ENCODE data around the gene GRHL3.
"Not testable (repeated sequence)": the region's sequence is repeated elsewhere in the genome, so short reads cannot be mapped to it uniquely, and the experiment has no call there.

GRHL3 gene

DNA sequence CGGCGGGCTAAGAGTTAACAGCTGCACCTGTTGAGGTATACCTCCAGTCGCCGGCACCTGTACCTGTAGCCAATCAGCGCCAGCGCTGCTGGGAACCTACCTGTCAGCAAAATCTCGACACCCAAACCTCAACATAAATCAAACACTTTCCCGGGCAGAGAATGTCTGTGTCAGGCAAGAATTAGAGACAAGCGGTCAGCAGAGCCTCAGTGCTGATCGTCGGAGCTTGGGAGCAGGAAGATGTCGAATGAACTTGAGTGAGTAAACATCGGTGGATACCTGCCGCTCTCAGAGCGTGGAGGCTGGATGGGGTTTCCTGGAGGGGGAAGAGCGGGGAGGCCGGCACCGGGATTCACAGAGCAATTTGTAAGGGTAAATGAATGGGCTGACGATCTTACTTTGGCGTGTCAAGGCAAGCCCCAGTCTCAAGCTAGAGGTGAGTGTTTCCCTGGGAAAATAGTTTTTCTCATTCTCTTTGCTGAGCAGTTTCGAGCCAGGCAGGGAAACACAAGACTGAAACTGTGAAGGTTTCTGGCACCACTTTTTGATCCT, at the start of gene GRHL3:
GRHL3 (plus strand) TSS at position 46 of the 552 bp plus-strand sequence; CDS start at position 241, 195 bp downstream.
- DNase-seq (ENCODE audit: low spot score in 2 of 2) (no peak), ATAC-seq (no peak)
- H3K27ac Mint-ChIP-seq, result no peak within 1 kb of the TSS
- H3K4me1 Mint-ChIP-seq, result peaks cover 42% of the 10 kb centered on the region
- H3K4me3 Mint-ChIP-seq, result peak within 1 kb of the TSS; percentile 46
- H3K36me3 Mint-ChIP-seq, result peaks cover 5% of the 10 kb centered on the region
- H3K9me3 Mint-ChIP-seq, result no peaks in the 10 kb centered on the region

- not testable (repeated sequence) for H3K9me3 Mint-ChIP-seq; H3K36me3 Mint-ChIP-seq; DNase-seq (ENCODE audit: low spot score in 2 of 2); H3K27ac Mint-ChIP-seq; H3K4me3 Mint-ChIP-seq; ATAC-seq
- peaks cover 16% of the 10 kb centered on the region for H3K4me1 Mint-ChIP-seq
Measured at GRCh38 chr1:24274203-24275103, 44.7 kb upstream of the GRHL3 start.

DNA sequence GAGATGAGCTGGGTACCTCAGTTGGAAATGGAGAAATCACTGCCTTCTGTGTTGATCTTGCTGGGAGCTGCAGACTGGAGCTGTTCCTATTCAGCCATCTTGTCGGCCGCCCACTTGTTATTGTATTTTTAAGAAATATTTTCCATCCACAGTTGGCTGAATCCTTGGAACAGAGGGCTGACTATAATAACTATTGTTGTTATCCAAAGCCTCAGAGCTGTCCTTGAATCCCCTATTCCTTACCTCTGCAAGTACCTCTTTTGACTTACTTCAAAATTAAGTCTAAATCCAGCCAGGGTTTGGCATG, 44.1 kb upstream of the GRHL3 start:
- Mint-ChIP-seq H3K4me1 (peaks cover 16% of the 10 kb centered on the region), H3K36me3 (no peaks in the 10 kb centered on the region), H3K4me3 (no peak overlapping the region), H3K27ac (no peak overlapping the region), H3K9me3 (no peaks in the 10 kb centered on the region)
- no peak for ATAC-seq
- no peak for DNase-seq (ENCODE audit: low spot score in 2 of 2)

DNA sequence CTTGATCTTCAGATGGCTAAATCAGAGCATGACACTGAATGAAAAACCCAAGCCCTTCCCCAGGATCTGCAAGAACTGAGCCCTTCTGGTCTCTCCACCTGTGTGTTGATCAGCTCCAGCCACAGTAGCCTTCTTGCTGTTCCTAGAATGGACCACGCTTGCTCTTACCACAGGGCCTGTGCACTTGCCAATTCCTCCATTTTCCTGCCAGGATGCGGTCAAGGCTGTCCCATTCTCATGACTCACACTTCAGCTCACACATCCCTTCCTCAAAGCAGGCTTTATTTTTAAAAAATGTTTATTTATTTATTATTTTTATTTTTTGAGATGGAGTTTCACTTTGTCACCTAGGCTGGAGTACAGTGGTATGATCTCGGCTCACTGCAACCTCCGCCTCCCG, 43.6 kb upstream of the GRHL3 start:
- Mint-ChIP-seq H3K36me3 (no peaks in the 10 kb centered on the region), H3K4me1 (peaks cover 16% of the 10 kb centered on the region), H3K27ac (no peak overlapping the region), H3K9me3 (no peaks in the 10 kb centered on the region), H3K4me3 (no peak overlapping the region)
- ATAC-seq (no peak), DNase-seq (ENCODE audit: low spot score in 2 of 2) (no peak)

- no peak for ATAC-seq
- Mint-ChIP-seq H3K4me1 (peaks cover 16% of the 10 kb centered on the region), H3K4me3 (no peak overlapping the region), H3K36me3 (no peaks in the 10 kb centered on the region), H3K9me3 (no peaks in the 10 kb centered on the region), H3K27ac (no peak overlapping the region)
- DNase-seq (ENCODE audit: low spot score in 2 of 2), result no peak
Measured at GRCh38 chr1:24276791-24277190, 42.4 kb upstream of the GRHL3 start.

DNA sequence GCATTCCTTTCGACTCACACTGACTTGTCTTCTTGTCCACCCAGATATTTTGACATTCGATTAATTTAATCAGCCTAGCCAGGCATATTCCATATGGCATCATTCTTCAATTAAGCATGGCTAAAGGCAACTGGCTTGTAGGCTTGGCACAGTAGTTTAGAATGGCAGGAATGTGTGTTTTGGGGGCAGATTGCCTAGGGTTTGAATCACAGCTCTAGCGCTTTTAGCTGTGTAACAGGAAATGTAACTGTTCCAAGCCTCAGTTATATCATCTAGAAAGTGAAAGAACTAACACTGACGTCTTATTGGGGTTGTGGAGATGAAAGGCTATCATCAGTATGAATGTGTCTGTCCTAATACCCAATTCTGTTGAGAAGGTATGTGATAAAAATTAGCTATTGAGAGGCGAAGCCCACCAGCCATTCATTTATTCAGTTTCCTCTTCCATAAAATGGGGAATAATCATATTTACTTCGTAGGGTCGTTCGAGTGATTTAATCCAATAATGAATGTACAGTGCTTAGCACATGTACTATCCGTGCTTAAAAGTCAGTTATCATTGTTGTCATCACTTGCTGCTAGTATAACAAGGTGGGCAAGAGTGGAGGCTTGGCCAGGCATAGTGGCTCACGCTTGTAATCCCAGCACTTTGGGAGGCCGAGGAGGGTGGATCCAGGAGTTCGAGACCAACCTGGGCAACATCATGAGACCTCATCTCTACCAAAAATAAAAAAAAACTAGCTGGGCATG, 41.6 kb upstream of the GRHL3 start:
- peak in 1 of 2 donors; percentile 53 for DNase-seq (ENCODE audit: low spot score in 2 of 2)
- Mint-ChIP-seq H3K27ac (peak overlapping the region; percentile 18), H3K4me1 (peaks cover 16% of the 10 kb centered on the region), H3K9me3 (no peaks in the 10 kb centered on the region), H3K36me3 (no peaks in the 10 kb centered on the region), H3K4me3 (peak overlapping the region; percentile 48)
- peak; percentile 97 for ATAC-seq

- H3K9me3 Mint-ChIP-seq, result no peaks in the 10 kb centered on the region
- H3K4me3 Mint-ChIP-seq, result no peak overlapping the region
- no peaks in the 10 kb centered on the region for H3K36me3 Mint-ChIP-seq
- DNase-seq (ENCODE audit: low spot score in 2 of 2) (no peak), ATAC-seq (no peak)
- H3K27ac Mint-ChIP-seq, result no peak overlapping the region
- peaks cover 16% of the 10 kb centered on the region for H3K4me1 Mint-ChIP-seq
Measured at GRCh38 chr1:24278726-24279125, 40.4 kb upstream of the GRHL3 start.

GRCh38 chr1:24279590-24280232, 39.4 kb upstream of the GRHL3 start:
- no peak for ATAC-seq
- Mint-ChIP-seq H3K27ac (no peak overlapping the region), H3K9me3 (no peaks in the 10 kb centered on the region), H3K36me3 (no peaks in the 10 kb centered on the region), H3K4me3 (no peak overlapping the region), H3K4me1 (peaks cover 16% of the 10 kb centered on the region)
- no peak for DNase-seq (ENCODE audit: low spot score in 2 of 2)

DNA sequence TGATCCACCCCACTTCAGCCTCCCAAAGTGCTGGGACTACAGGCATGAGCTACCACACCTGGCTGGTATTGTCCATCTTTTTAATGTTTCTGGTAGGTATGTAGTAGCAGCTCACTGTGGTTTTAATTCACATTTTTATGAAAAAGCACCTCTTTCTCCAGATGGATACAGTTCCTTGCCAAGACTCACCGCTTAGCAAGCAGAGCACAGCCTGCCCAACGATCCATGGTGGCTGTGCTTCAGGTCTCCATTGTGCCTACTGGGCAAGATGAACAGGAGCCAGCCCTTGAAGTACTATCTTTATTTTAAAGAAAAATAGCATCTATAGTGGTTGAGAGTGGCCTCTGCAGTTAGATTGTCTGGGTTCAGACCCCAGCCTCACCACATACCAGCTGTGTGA, 37.6 kb upstream of the GRHL3 start:
- H3K9me3 Mint-ChIP-seq, result no peaks in the 10 kb centered on the region
- H3K4me1 Mint-ChIP-seq, result peaks cover 16% of the 10 kb centered on the region
- H3K27ac Mint-ChIP-seq, result no peak overlapping the region
- H3K36me3 Mint-ChIP-seq, result no peaks in the 10 kb centered on the region
- ATAC-seq (no peak), DNase-seq (ENCODE audit: low spot score in 2 of 2) (no peak)
- H3K4me3 Mint-ChIP-seq, result no peak overlapping the region

- DNase-seq (ENCODE audit: low spot score in 2 of 2) (no peak), ATAC-seq (no peak)
- no peak overlapping the region for H3K4me3 Mint-ChIP-seq
- no peak overlapping the region for H3K27ac Mint-ChIP-seq
- H3K36me3 Mint-ChIP-seq, result no peaks in the 10 kb centered on the region
- no peaks in the 10 kb centered on the region for H3K9me3 Mint-ChIP-seq
- peaks cover 12% of the 10 kb centered on the region for H3K4me1 Mint-ChIP-seq
Measured at GRCh38 chr1:24282491-24282890, 36.7 kb upstream of the GRHL3 start.

GRCh38 chr1:24283326-24284155, 35.6 kb upstream of the GRHL3 start:
- ATAC-seq, result no peak
- Mint-ChIP-seq H3K36me3 (no peaks in the 10 kb centered on the region), H3K4me3 (no peak overlapping the region), H3K4me1 (peaks cover 1% of the 10 kb centered on the region), H3K27ac (no peak overlapping the region), H3K9me3 (no peaks in the 10 kb centered on the region)
- no peak for DNase-seq (ENCODE audit: low spot score in 2 of 2)

- H3K4me1 Mint-ChIP-seq, result no peaks in the 10 kb centered on the region
- H3K4me3 Mint-ChIP-seq, result no peak overlapping the region
- H3K9me3 Mint-ChIP-seq, result no peaks in the 10 kb centered on the region
- H3K27ac Mint-ChIP-seq, result no peak overlapping the region
- DNase-seq (ENCODE audit: low spot score in 2 of 2) (no peak), ATAC-seq (no peak)
- H3K36me3 Mint-ChIP-seq, result no peaks in the 10 kb centered on the region
Measured at GRCh38 chr1:24284156-24284471, 35.0 kb upstream of the GRHL3 start.

GRCh38 chr1:24285231-24285630, 33.9 kb upstream of the GRHL3 start:
- no peak overlapping the region for H3K4me3 Mint-ChIP-seq
- H3K36me3 Mint-ChIP-seq, result no peaks in the 10 kb centered on the region
- no peak overlapping the region for H3K27ac Mint-ChIP-seq
- ATAC-seq (no peak), DNase-seq (ENCODE audit: low spot score in 2 of 2) (no peak)
- H3K9me3 Mint-ChIP-seq, result no peaks in the 10 kb centered on the region
- H3K4me1 Mint-ChIP-seq, result no peaks in the 10 kb centered on the region

DNA sequence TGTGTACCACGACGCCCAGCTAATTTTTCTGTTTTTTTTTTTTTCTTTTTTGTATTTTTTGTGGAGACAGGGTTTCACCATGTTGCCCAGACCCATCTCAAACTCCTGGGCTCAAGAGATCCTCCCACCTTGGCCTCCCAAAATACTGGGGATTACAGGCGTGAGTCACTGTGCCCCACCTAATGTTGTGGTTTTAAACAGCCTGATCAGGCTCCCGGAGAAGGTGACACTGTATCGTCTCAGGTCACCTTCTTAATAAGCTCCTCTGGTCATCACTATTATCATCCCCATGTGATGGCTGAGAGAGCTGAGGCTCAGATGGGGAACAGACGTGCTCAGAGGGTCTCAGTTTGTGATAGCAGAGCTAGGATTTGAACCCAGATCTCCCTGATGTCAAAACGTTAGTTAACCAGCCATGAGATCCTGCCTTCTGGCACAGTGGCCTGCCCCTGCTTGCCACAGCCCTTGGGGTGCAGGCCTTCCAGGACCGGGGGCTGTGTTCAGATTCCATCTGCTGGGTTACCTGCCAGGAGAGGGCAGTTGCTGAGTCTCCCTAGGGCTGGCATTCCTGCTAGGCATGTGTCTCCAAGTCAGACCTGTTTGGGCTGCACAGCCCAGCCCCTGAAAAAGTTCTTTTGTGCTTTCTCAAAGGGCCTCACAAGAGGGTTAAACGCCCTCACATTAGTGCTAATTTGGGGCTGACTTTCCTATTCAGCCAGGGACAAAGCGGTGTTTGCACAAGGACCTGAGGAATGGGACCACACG, 32.7 kb upstream of the GRHL3 start:
- ATAC-seq, result no peak
- no peaks in the 10 kb centered on the region for H3K9me3 Mint-ChIP-seq
- H3K36me3 Mint-ChIP-seq, result no peaks in the 10 kb centered on the region
- no peak overlapping the region for H3K4me3 Mint-ChIP-seq
- H3K4me1 Mint-ChIP-seq, result no peaks in the 10 kb centered on the region
- no peak overlapping the region for H3K27ac Mint-ChIP-seq
- no peak for DNase-seq (ENCODE audit: low spot score in 2 of 2)

All from stimulated activated effector memory CD8-positive, alpha-beta T cell treated with anti-CD3 and anti-CD28 coated beads, Interleukin-12 subunit alpha, Interleukin-12 subunit beta, amount 100 ng/mL, for 72 hours (primary cell).